Measurements from ENCODE around the gene LRMDA.

DNA sequence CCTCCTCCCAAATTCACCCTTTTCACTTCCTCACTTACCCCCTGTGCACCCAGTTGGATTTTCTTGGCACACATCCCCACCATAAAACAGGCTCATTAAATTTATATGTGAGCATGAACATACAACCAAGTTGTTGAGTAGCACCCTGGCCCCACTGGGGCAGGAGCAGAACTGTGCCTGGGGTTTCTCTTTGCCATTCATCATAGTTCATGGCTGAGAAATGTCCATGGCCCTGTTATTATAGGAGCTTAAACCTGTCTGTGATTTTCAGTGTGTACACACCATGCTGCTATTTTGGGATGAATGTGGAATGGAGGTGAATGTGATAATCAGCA lies 618.8 kb downstream of the LRMDA start:
- TF ChIP-seq CTCF (conservative IDR thresholded peaks at IDR 0.05; ENCODE audit: low read depth, low read length): no peak
- TF ChIP-seq EZH2 (IDR thresholded peaks at IDR 0.05; ENCODE audit: borderline replicate concordance, low read depth, low read length, poor library complexity, severe bottlenecking): no peak
